Esophagus muscularis mucosa (tissue), 3 donors: ENCODE measurements around the gene BNC2.

Source experiments
- POLR2A ChIP-seq: fragments of 450-650 bp; IDR thresholded peaks from one replicate; pipeline ENCODE4 v1.6.1; 2017; ENCODE audit warnings: antibody characterized with exemption, moderate library complexity, mild to moderate bottlenecking, low read depth
- POLR2AphosphoS5 ChIP-seq, 2 donors: sonication (generic); formaldehyde crosslinking; IDR thresholded peaks; one replicate each; pipeline ENCODE4 v1.6.1; 2017; ENCODE audit warnings: antibody characterized with exemption in 2 of 2
- TF ChIP-seq, protein P1 (sequence below), 3 experiments: fragments of 200-600 bp in 2 of 3; fragments of 450-650 bp in 1 of 3; sonication (generic) in 2 of 3; IDR thresholded peaks; one replicate each; pipeline ENCODE4 v1.5.1; 2017 to 2019; ENCODE audit warnings: antibody characterized with exemption in 3 of 3, mild to moderate bottlenecking in 2 of 3, moderate library complexity in 1 of 3

DNA sequence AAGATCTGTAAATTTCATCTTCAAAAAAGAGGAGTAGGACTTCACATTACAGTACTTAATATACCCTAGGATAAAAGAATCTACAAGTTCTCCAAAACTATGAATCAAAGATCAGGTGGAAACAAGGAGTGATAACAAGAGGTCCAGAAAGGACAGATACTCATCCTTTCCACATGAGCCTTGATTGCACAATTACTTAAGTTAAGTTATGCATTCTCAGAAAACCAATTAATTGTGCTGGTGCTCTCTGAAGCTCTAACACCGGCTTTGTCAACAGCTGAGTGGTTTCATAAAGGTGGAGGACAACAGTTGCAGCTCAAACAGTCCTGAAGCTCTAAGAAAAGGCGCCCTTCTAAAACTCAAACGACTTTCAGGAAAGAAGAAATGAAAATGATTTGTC is 251.9 kb downstream of the BNC2 start:
- TF ChIP-seq, protein P1, sequence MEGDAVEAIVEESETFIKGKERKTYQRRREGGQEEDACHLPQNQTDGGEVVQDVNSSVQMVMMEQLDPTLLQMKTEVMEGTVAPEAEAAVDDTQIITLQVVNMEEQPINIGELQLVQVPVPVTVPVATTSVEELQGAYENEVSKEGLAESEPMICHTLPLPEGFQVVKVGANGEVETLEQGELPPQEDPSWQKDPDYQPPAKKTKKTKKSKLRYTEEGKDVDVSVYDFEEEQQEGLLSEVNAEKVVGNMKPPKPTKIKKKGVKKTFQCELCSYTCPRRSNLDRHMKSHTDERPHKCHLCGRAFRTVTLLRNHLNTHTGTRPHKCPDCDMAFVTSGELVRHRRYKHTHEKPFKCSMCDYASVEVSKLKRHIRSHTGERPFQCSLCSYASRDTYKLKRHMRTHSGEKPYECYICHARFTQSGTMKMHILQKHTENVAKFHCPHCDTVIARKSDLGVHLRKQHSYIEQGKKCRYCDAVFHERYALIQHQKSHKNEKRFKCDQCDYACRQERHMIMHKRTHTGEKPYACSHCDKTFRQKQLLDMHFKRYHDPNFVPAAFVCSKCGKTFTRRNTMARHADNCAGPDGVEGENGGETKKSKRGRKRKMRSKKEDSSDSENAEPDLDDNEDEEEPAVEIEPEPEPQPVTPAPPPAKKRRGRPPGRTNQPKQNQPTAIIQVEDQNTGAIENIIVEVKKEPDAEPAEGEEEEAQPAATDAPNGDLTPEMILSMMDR (IDR thresholded peaks at IDR 0.05), result no peak
- no peak for TF ChIP-seq POLR2AphosphoS5 (IDR thresholded peaks at IDR 0.05)
- TF ChIP-seq POLR2A, result no peak
